ENCODE results near the gene YBEY.
"Not testable (repeated sequence)": the region's sequence is repeated elsewhere in the genome, so short reads cannot be mapped to it uniquely, and the experiment has no call there.

YBEY gene

GRCh38 chr21:46299167-46299566 is 13.0 kb downstream of the YBEY start:
- no peak for DNase-seq (ENCODE audit: low read depth in 3 of 3, low spot score in 1 of 3)

GRCh38 chr21:46301759-46302158 is 15.6 kb downstream of the YBEY start:
- no peak for DNase-seq (ENCODE audit: low read depth in 3 of 3, low spot score in 1 of 3)

GRCh38 chr21:46304437-46304836 is 18.3 kb downstream of the YBEY start:
- DNase-seq (ENCODE audit: low read depth in 3 of 3, low spot score in 1 of 3), result no peak

- DNase-seq (ENCODE audit: low read depth in 3 of 3, low spot score in 1 of 3), result no peak
These were observed 18.8 kb downstream of the YBEY start for GRCh38 chr21:46304955-46305354.

- DNase-seq (ENCODE audit: low read depth in 3 of 3, low spot score in 1 of 3), result no peak
These were observed 21.5 kb downstream of the YBEY start for GRCh38 chr21:46307625-46308024.

GRCh38 chr21:46308431-46308830 is 22.3 kb downstream of the YBEY start:
- DNase-seq (ENCODE audit: low read depth in 3 of 3, low spot score in 1 of 3), result no peak

- not testable (repeated sequence) for DNase-seq (ENCODE audit: low read depth in 3 of 3, low spot score in 1 of 3)
These were observed 24.1 kb downstream of the YBEY start for GRCh38 chr21:46310260-46310659.

- DNase-seq (ENCODE audit: low read depth in 3 of 3, low spot score in 1 of 3), result no peak
These were observed 25.4 kb downstream of the YBEY start for GRCh38 chr21:46311568-46311967.

GRCh38 chr21:46312949-46313348 is 26.8 kb downstream of the YBEY start:
- no peak for DNase-seq (ENCODE audit: low read depth in 3 of 3, low spot score in 1 of 3)

- no peak for DNase-seq (ENCODE audit: low read depth in 3 of 3, low spot score in 1 of 3)
These were observed 28.4 kb downstream of the YBEY start for GRCh38 chr21:46314441-46315020.

- DNase-seq (ENCODE audit: low read depth in 3 of 3, low spot score in 1 of 3), result no peak
These were observed 30.7 kb downstream of the YBEY start for GRCh38 chr21:46316708-46317324.

GRCh38 chr21:46317710-46318463 is 31.7 kb downstream of the YBEY start:
- no peak for DNase-seq (ENCODE audit: low read depth in 3 of 3, low spot score in 1 of 3)

GRCh38 chr21:46318464-46318845 is 32.3 kb downstream of the YBEY start:
- DNase-seq (ENCODE audit: low read depth in 3 of 3, low spot score in 1 of 3), result no peak

- DNase-seq (ENCODE audit: low read depth in 3 of 3, low spot score in 1 of 3), result no peak
These were observed 33.0 kb downstream of the YBEY start for GRCh38 chr21:46319186-46319585.

- DNase-seq (ENCODE audit: low read depth in 3 of 3, low spot score in 1 of 3), result no peak
These were observed 34.2 kb downstream of the YBEY start for GRCh38 chr21:46320331-46320801.

- no peak for DNase-seq (ENCODE audit: low read depth in 3 of 3, low spot score in 1 of 3)
These were observed 36.4 kb downstream of the YBEY start for GRCh38 chr21:46322351-46323226.

GRCh38 chr21:46323227-46323709 is 37.1 kb downstream of the YBEY start:
- no peak for DNase-seq (ENCODE audit: low read depth in 3 of 3, low spot score in 1 of 3)

GRCh38 chr21:46323710-46324389 is 37.7 kb downstream of the YBEY start, which contains the start of the genes C21orf58 and PCNT:
C21orf58 (minus strand) TSS chr21:46323870; CDS start chr21:46322738, 1,132 bp downstream.
PCNT (plus strand) TSS chr21:46324156; CDS start chr21:46324229, 73 bp downstream.
- DNase-seq (ENCODE audit: low read depth in 3 of 3, low spot score in 1 of 3), result peak; percentile 94 to 96 (median 95)

- DNase-seq (ENCODE audit: low read depth in 3 of 3, low spot score in 1 of 3), result peak; percentile 73 to 87 (median 79)
These were observed 38.4 kb downstream of the YBEY start for GRCh38 chr21:46324390-46325072.
